SK-N-MC (cell line): Measurements from ENCODE around the gene STON1.

Source experiments
- EZH2 ChIP-seq: fragments of 200-600 bp; sonication (generic); IDR thresholded peaks from one replicate; pipeline ENCODE4 v1.6.1; 2017; ENCODE audit warnings: antibody characterized with exemption
- POLR2AphosphoS5 ChIP-seq: IDR thresholded peaks from 2 replicates; pipeline ENCODE4 v1.6.1; 2012; ENCODE audit warnings: mild to moderate bottlenecking, low read depth, low read length, borderline replicate concordance

GRCh38 chr2:48545244-48545643 is 15.3 kb downstream of the STON1 start:
- TF ChIP-seq EZH2: no peak
- TF ChIP-seq POLR2AphosphoS5: no peak
